ENCODE data around the gene CATSPERE.
"Not testable (repeated sequence)": the region's sequence is repeated elsewhere in the genome, so short reads cannot be mapped to it uniquely, and the experiment has no call there.

CATSPERE gene

DNA sequence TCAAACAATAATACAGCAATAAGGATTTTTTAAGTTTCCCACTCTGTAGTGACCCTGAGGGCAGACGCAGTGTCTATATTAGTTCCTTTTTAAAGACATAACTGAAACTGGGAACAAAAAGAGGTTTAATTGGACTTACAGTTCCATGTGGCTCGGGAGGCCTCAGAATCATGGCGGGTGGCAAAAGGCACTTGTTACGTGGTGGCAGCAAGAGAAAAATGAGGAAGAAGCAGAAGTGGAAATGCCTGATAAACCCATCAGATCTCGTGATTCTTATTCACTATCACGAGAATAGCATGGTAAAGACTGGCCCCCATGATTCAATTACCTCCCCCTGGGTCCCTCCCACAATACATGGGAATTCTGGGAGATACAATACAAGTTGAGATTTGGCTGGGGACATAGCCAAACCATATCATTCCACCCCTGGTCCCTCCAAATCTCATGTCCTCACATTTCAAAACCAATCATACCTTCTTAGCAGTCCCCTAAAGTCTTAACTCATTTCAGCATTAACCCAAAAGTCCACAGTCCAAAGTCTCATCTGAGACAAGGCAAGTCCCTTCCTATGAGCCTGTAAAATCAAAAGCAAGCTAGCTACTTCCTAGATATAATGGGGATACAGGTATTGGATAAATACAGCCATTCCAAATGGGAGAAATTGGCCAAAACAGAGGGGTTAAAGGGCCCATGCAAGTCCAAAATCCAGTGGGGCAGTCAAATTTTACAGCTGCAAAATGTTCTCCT is 205.8 kb downstream of the CATSPERE start:
- not testable (repeated sequence) for DNase-seq (ENCODE audit: low spot score)

DNA sequence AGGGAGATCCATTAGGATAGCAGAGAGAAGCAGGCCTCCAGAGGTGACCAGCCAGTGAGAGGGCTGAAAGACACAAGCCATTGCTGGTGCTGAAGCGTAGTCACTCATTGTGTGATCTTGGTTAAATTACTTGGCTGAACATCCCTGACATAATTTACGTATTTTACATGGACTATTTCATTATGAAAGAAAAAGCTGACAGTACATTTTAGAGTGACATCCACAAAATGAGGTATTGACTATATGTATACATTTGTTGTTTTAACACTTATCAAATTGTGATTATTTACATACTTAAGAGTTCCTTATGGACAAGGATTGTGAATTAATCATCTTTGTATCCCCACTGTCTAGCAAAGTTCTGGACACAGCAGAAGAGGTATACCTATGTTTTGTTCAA is 206.7 kb downstream of the CATSPERE start:
- DNase-seq (ENCODE audit: low spot score), result no peak

DNA sequence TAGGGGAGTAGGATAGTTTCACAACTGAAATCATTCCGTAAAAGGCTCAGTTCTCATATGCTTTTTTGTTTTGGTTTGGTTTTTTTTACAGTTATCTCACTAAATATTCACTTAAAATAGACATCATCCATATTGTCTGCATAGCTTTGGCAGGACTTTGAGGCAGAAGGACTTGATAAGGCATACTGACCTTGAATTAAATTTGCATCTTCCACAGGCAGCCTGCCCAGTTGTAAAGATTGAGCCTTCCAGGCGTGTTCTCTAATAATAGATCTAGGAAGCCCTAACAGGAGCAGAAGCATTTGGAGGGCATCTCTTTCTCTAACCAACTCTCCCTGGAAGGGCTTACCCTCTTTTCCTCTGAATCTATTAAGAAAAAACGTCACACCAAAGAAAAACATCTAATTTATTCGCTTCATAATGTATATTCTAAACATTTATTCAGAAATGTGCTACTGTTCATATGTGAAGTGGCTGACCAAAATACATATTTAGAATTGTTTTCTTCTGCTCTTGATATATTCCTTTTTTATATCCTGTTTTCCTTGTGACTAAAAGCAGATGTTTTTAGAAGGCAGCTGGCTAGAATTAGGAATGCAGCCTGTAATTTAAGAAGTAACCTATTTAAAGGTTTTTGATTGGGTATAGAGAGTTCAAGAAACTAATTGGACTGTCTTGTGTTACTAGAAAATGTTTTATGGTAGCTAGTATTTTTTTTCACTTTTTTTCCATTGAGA is 212.0 kb downstream of the CATSPERE start:
- DNase-seq (ENCODE audit: low spot score), result no peak

DNA sequence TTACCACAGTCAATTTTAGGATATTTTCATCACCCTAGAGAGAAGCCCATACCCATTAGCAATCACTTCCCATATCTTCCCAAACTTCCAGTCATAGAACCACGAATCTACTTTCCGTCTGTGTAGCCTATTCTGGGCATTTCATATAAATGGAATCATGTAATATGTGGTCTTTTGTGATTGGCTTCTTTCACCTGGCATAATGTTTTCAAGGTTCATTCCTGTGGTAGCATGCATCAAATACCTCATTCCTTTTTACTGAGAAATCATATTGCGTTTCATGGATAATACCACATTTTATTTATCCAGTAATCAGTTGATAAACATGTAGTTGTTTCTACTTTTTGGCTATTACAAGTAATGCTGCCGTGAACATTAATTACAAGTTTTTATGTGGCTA is 213.4 kb downstream of the CATSPERE start:
- no peak for DNase-seq (ENCODE audit: low spot score)

DNA sequence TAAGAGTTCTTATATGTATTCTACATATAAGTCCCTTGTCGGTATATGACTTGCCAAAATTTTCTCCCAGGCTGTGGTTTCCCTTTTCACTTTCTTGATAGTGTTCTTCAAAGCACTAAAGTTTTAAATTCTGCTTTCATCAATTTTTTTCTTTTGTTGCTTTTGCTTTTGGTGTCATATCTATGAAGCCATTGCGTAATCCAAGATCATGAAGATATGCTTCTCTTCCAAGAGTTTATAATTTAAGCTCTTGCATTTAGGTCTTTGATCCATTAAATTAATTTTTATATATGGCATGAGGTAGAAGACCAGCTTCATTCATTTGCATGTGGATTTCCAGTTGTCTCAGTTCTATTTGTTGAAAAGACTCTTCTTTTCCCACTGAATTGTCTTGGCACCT is 214.1 kb downstream of the CATSPERE start:
- no peak for DNase-seq (ENCODE audit: low spot score)

DNA sequence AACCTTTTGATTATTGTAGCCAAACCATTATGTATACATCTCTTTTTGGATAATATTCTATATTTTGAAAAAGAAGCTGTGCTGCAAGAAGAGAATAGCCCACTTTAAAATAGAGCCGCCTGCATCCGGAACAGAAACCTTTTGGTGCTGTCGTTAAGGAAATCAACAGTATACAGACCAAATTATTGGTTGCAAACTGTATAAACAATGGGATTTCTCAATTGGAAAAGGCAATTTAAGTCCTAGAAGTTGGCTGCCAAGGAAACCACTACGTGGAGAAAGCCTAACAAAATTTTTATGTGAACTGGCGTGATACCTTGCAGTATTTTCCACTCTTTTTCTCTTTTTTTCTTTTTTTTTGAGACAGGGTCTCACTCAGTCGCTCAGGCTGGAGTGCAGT is 217.6 kb downstream of the CATSPERE start:
- DNase-seq (ENCODE audit: low spot score), result no peak

DNA sequence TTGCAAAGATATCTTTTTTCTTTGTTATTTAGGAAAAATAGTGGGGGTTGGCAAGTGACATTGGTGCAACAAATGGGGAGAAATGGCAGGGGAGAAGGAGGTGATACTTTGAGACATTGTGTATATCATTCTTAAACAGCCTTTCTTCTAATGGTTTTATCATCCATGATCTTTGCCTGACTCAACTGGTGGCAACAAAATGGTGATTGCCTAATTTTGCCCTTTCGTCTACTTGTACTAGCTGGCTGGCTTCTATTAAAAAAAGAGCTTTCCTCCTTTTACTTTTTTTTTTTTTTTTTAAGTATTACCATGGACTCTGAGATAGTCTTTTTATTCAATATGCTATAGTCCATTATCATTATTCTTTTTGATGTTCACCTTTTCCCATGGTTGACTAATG is 219.6 kb downstream of the CATSPERE start:
- no peak for DNase-seq (ENCODE audit: low spot score)

DNA sequence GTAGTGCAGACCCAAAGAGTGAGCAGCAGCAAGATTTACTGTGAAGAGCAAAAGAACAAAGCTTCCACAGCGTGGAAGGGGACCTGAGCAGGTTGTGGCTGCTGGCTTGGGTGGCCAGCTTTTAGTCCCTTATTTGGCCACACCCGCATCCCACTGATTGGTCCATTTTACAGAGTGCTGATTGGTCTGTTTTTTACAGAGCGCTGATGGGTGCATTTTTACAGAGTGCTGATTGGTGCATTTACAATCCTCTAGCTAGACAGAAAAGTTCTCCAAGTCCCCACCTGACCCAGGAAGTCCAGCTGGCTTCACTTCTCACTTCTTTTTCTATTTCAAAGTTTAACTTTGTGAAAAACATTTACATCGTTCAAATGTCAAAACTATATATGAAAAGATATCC is 221.0 kb downstream of the CATSPERE start:
- DNase-seq (ENCODE audit: low spot score), result not testable (repeated sequence)

Data from putamen (tissue), 1 donor.